ENCODE data around the gene AFAP1L2. TPM values are rescaled to one million over a fixed set of nuclear protein-coding genes. Genes with fewer than 3 reads are reported as not detected.

The AFAP1L2 gene
- total RNA-seq, 1 donor from 2014 or later, result 4.8 TPM

GRCh38 chr10:114396464-114396863, 7.8 kb downstream of the AFAP1L2 start:
- Histone ChIP-seq H2AFZ (replicated peaks) (no peak overlapping the region), H3K27ac (no peak overlapping the region), H4K20me1 (ENCODE audit: low read depth) (no peaks in the 10 kb centered on the region), H3K9me3 (ENCODE audit: low read depth) (no peaks in the 10 kb centered on the region), H3K9ac (no peak overlapping the region), H3K27me3 (peaks cover 14% of the 10 kb centered on the region), H3K4me3 (no peak overlapping the region), H3K4me1 (peaks cover 14% of the 10 kb centered on the region), H3K79me2 (ENCODE audit: low read depth) (no peaks in the 10 kb centered on the region), H3F3A (ENCODE audit: low read depth) (no peaks in the 10 kb centered on the region), H3K4me2 (no peak overlapping the region), H3K36me3 (no peaks in the 10 kb centered on the region)
- H3K9me3 Mint-ChIP-seq, result no peaks in the 10 kb centered on the region
- DNase-seq (ENCODE audit: low spot score), result no peak
- TF ChIP-seq EZH2 (IDR thresholded peaks at IDR 0.05) (no peak), EZH2phosphoT487 (IDR thresholded peaks at IDR 0.05) (no peak)
- TF ChIP-seq, protein P1, sequence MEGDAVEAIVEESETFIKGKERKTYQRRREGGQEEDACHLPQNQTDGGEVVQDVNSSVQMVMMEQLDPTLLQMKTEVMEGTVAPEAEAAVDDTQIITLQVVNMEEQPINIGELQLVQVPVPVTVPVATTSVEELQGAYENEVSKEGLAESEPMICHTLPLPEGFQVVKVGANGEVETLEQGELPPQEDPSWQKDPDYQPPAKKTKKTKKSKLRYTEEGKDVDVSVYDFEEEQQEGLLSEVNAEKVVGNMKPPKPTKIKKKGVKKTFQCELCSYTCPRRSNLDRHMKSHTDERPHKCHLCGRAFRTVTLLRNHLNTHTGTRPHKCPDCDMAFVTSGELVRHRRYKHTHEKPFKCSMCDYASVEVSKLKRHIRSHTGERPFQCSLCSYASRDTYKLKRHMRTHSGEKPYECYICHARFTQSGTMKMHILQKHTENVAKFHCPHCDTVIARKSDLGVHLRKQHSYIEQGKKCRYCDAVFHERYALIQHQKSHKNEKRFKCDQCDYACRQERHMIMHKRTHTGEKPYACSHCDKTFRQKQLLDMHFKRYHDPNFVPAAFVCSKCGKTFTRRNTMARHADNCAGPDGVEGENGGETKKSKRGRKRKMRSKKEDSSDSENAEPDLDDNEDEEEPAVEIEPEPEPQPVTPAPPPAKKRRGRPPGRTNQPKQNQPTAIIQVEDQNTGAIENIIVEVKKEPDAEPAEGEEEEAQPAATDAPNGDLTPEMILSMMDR (IDR thresholded peaks at IDR 0.05), result no peak
- H3K27me3 Mint-ChIP-seq (ENCODE audit: insufficient read depth, low read depth), result peaks cover 10% of the 10 kb centered on the region
- peaks cover 57% of the 10 kb centered on the region for H3K4me1 Mint-ChIP-seq
- no peak overlapping the region for H3K4me3 Mint-ChIP-seq
- no peak overlapping the region for H3K27ac Mint-ChIP-seq
- no peaks in the 10 kb centered on the region for H3K36me3 Mint-ChIP-seq

- DNase-seq (ENCODE audit: low spot score), result no peak
- TF ChIP-seq, protein P1 (IDR thresholded peaks at IDR 0.05), result no peak
- TF ChIP-seq EZH2 (IDR thresholded peaks at IDR 0.05) (no peak), EZH2phosphoT487 (IDR thresholded peaks at IDR 0.05) (no peak)
- H3K4me2 ChIP-seq, result no peak overlapping the region
- H3K4me1 Mint-ChIP-seq, result peaks cover 49% of the 10 kb centered on the region
- peaks cover 4% of the 10 kb centered on the region for H3K36me3 Mint-ChIP-seq
- no peaks in the 10 kb centered on the region for H3F3A ChIP-seq (ENCODE audit: low read depth)
- H3K9me3 ChIP-seq (ENCODE audit: low read depth), result no peaks in the 10 kb centered on the region
- H3K79me2 ChIP-seq (ENCODE audit: low read depth), result no peaks in the 10 kb centered on the region
- H3K27ac ChIP-seq, result no peak overlapping the region
- no peak overlapping the region for H3K4me3 ChIP-seq
- peaks cover 8% of the 10 kb centered on the region for H3K27me3 ChIP-seq
- no peak overlapping the region for H3K9ac ChIP-seq
- H2AFZ ChIP-seq (replicated peaks), result no peak overlapping the region
- H3K9me3 Mint-ChIP-seq, result no peaks in the 10 kb centered on the region
- no peaks in the 10 kb centered on the region for H3K36me3 ChIP-seq
- H3K4me1 ChIP-seq, result peaks cover 14% of the 10 kb centered on the region
- H3K27ac Mint-ChIP-seq, result no peak overlapping the region
- H3K27me3 Mint-ChIP-seq (ENCODE audit: insufficient read depth, low read depth), result peaks cover 8% of the 10 kb centered on the region
- no peak overlapping the region for H3K4me3 Mint-ChIP-seq
- no peaks in the 10 kb centered on the region for H4K20me1 ChIP-seq (ENCODE audit: low read depth)
Observed at GRCh38 chr10:114395366-114396022, 8.8 kb downstream of the AFAP1L2 start.

- Mint-ChIP-seq H3K4me1 (peaks cover 41% of the 10 kb centered on the region), H3K9me3 (no peaks in the 10 kb centered on the region), H3K4me3 (no peak overlapping the region), H3K27me3 (ENCODE audit: insufficient read depth, low read depth) (peaks cover 8% of the 10 kb centered on the region), H3K36me3 (peaks cover 4% of the 10 kb centered on the region), H3K27ac (no peak overlapping the region)
- Histone ChIP-seq H3K79me2 (ENCODE audit: low read depth) (no peaks in the 10 kb centered on the region), H3K4me3 (no peak overlapping the region), H3K4me1 (peaks cover 14% of the 10 kb centered on the region), H3K9ac (no peak overlapping the region), H3F3A (ENCODE audit: low read depth) (no peaks in the 10 kb centered on the region), H3K27me3 (no peaks in the 10 kb centered on the region), H3K36me3 (no peaks in the 10 kb centered on the region), H3K4me2 (no peak overlapping the region), H2AFZ (replicated peaks) (no peak overlapping the region), H3K27ac (no peak overlapping the region), H4K20me1 (ENCODE audit: low read depth) (no peaks in the 10 kb centered on the region), H3K9me3 (ENCODE audit: low read depth) (no peaks in the 10 kb centered on the region)
- TF ChIP-seq EZH2 (IDR thresholded peaks at IDR 0.05), result no peak
- TF ChIP-seq, protein P1 (IDR thresholded peaks at IDR 0.05), result no peak
- TF ChIP-seq EZH2phosphoT487 (IDR thresholded peaks at IDR 0.05), result no peak
- no peak for DNase-seq (ENCODE audit: low spot score)
Observed at GRCh38 chr10:114394531-114394930, 9.8 kb downstream of the AFAP1L2 start.

Measured in neural progenitor cell (in vitro differentiated cells).